22Rv1 (cell line): Measurements from ENCODE around the gene RAB3IL1.

Experiments used
- CTCF ChIP-seq: fragments of 450-650 bp; IDR thresholded peaks from 2 replicates; pipeline ENCODE4 v1.5.1; 2017; ENCODE audit warnings: mild to moderate bottlenecking
- ZFX ChIP-seq: fragments of 450-650 bp; IDR thresholded peaks from 2 replicates; pipeline ENCODE4 v1.6.1; 2017; ENCODE audit warnings: antibody characterized with exemption, borderline replicate concordance

- TF ChIP-seq CTCF = no peak
- no peak for TF ChIP-seq ZFX
These were observed 62.2 kb downstream of the RAB3IL1 start for GRCh38 chr11:61854966-61855714.
